HEK293 (cell line): ENCODE data around the gene MECR.

ENCODE experiments used
- CTCF ChIA-PET: fragments of 350-600 bp; formaldehyde crosslinking; extraction: SDS; loops from one replicate; lab custom pipeline; 2021; ENCODE audit warnings: antibody characterized with exemption; lab: Yijun Ruan, JAX
- POLR2A ChIA-PET: fragments of 300-600 bp; formaldehyde crosslinking; extraction: SDS; loops from one replicate; lab custom pipeline; 2020; ENCODE audit warnings: antibody characterized with exemption, inconsistent platforms; lab: Yijun Ruan, JAX
- H3K27ac ChIP-seq: fragments of 200-500 bp; sonication (Bioruptor generic); 2 replicates; pipeline ENCODE4 v1.5.1; 2014; ENCODE audit warnings: low read depth, low read length, control low read depth, inconsistent platforms; ENCODE audit errors: extremely low read depth
- H3K36me3 ChIP-seq, 2 experiments: fragments of 200-500 bp in 1 of 2; sonication (Bioruptor generic) in 1 of 2; 1 replicate in 1 of 2; 2 replicates in 1 of 2; pipeline ENCODE4 v1.5.1; 2014 to 2017; ENCODE audit warnings: inconsistent platforms in 2 of 2, low read length in 2 of 2; ENCODE audit not compliant: control insufficient read depth in 2 of 2, insufficient read depth in 1 of 2
- H3K4me1 ChIP-seq: fragments of 200-500 bp; sonication (Bioruptor generic); 2 replicates; pipeline ENCODE4 v1.5.1; 2014; ENCODE audit warnings: mild to moderate bottlenecking, low read length, inconsistent platforms; ENCODE audit not compliant: control insufficient read depth, insufficient read depth
- H3K4me3 ChIP-seq: 2 replicates; pipeline ENCODE4 v1.5.1; 2011; ENCODE audit warnings: low read depth, mild to moderate bottlenecking, control low read depth, low read length, moderate library complexity
- H3K9me3 ChIP-seq: fragments of 200-500 bp; sonication (Bioruptor generic); 2 replicates; pipeline ENCODE4 v1.5.1; 2014; ENCODE audit warnings: low read depth, low read length, inconsistent platforms; ENCODE audit not compliant: control insufficient read depth, insufficient read depth
- AEBP2 ChIP-seq: fragments of 450-650 bp; formaldehyde crosslinking; IDR thresholded peaks from 2 replicates; pipeline ENCODE4 v1.5.1; 2016; ENCODE audit warnings: missing biosample characterization, missing genetic modification characterization, borderline replicate concordance
- ATF2 ChIP-seq: fragments of 450-650 bp; formaldehyde crosslinking; IDR thresholded peaks from 2 replicates; pipeline ENCODE4 v1.5.1; 2016; ENCODE audit warnings: missing biosample characterization, missing genetic modification characterization, low read depth
- EGR2 ChIP-seq: fragments of 450-650 bp; formaldehyde crosslinking; IDR thresholded peaks from 2 replicates; pipeline ENCODE4 v1.5.1; 2016; ENCODE audit warnings: low read depth, missing biosample characterization, missing genetic modification characterization
- GLIS1 ChIP-seq: fragments of 450-650 bp; formaldehyde crosslinking; IDR thresholded peaks from 2 replicates; pipeline ENCODE4 v1.5.1; 2016; ENCODE audit warnings: missing biosample characterization, missing genetic modification characterization
- HOXA7 ChIP-seq: sonication (generic); formaldehyde crosslinking; IDR thresholded peaks from 2 replicates; pipeline ENCODE4 v1.8.1; 2022; ENCODE audit warnings: missing genetic modification reagents, borderline replicate concordance
- KLF10 ChIP-seq: fragments of 450-650 bp; IDR thresholded peaks from 2 replicates; pipeline ENCODE4 v1.5.1; 2018; ENCODE audit warnings: missing biosample characterization, mild to moderate bottlenecking, missing genetic modification characterization
- OVOL3 ChIP-seq: fragments of 450-650 bp; formaldehyde crosslinking; IDR thresholded peaks from 2 replicates; pipeline ENCODE4 v1.5.1; 2016; ENCODE audit warnings: missing biosample characterization, missing genetic modification characterization
- PATZ1 ChIP-seq: fragments of 450-650 bp; formaldehyde crosslinking; IDR thresholded peaks from 2 replicates; pipeline ENCODE4 v1.5.1; 2016; ENCODE audit warnings: missing biosample characterization, missing genetic modification characterization
- PRDM10 ChIP-seq: fragments of 450-650 bp; formaldehyde crosslinking; IDR thresholded peaks from 2 replicates; pipeline ENCODE4 v1.5.1; 2016; ENCODE audit warnings: missing biosample characterization, missing genetic modification characterization
- REPIN1 ChIP-seq: fragments of 450-650 bp; formaldehyde crosslinking; IDR thresholded peaks from 2 replicates; pipeline ENCODE4 v1.5.1; 2017; ENCODE audit warnings: missing biosample characterization, missing genetic modification characterization, low read depth
- ZBTB17 ChIP-seq: fragments of 450-650 bp; formaldehyde crosslinking; IDR thresholded peaks from 2 replicates; pipeline ENCODE4 v1.5.1; 2016; ENCODE audit warnings: missing biosample characterization, missing genetic modification characterization
- ZBTB48 ChIP-seq: fragments of 450-650 bp; formaldehyde crosslinking; IDR thresholded peaks from 2 replicates; pipeline ENCODE4 v1.5.1; 2016; ENCODE audit warnings: missing biosample characterization, missing genetic modification characterization
- ZBTB6 ChIP-seq: fragments of 450-650 bp; formaldehyde crosslinking; IDR thresholded peaks from 2 replicates; pipeline ENCODE4 v1.5.1; 2017; ENCODE audit warnings: missing biosample characterization, missing genetic modification characterization
- ZIC2 ChIP-seq: fragments of 450-650 bp; formaldehyde crosslinking; IDR thresholded peaks from 2 replicates; pipeline ENCODE4 v1.5.1; 2016; ENCODE audit warnings: missing biosample characterization, missing genetic modification characterization
- ZNF121 ChIP-seq: fragments of 450-650 bp; formaldehyde crosslinking; IDR thresholded peaks from 2 replicates; pipeline ENCODE4 v1.5.1; 2016; ENCODE audit warnings: missing biosample characterization, missing genetic modification characterization
- ZNF132 ChIP-seq: fragments of 450-650 bp; formaldehyde crosslinking; IDR thresholded peaks from 2 replicates; pipeline ENCODE4 v1.5.1; 2017; ENCODE audit warnings: missing biosample characterization, missing genetic modification characterization, borderline replicate concordance
- ZNF248 ChIP-seq: fragments of 450-650 bp; formaldehyde crosslinking; IDR thresholded peaks from 2 replicates; pipeline ENCODE4 v1.5.1; 2017; ENCODE audit warnings: missing biosample characterization, missing genetic modification characterization
- ZNF266 ChIP-seq: fragments of 450-650 bp; formaldehyde crosslinking; IDR thresholded peaks from 2 replicates; pipeline ENCODE4 v1.5.1; 2016; ENCODE audit warnings: missing biosample characterization, missing genetic modification characterization, low read depth
- ZNF280C ChIP-seq: fragments of 450-650 bp; formaldehyde crosslinking; IDR thresholded peaks from 2 replicates; pipeline ENCODE4 v1.5.1; 2016; ENCODE audit warnings: missing biosample characterization, missing genetic modification characterization
- ZNF335 ChIP-seq: fragments of 450-650 bp; formaldehyde crosslinking; conservative IDR thresholded peaks from 2 replicates; pipeline ENCODE4 v1.5.1; 2016; ENCODE audit warnings: missing biosample characterization, missing genetic modification characterization
- ZNF548 ChIP-seq: fragments of 450-650 bp; formaldehyde crosslinking; IDR thresholded peaks from 2 replicates; pipeline ENCODE4 v1.5.1; 2016; ENCODE audit warnings: missing biosample characterization, missing genetic modification characterization
- ZNF596 ChIP-seq: fragments of 450-650 bp; IDR thresholded peaks from 2 replicates; pipeline ENCODE4 v1.5.0; 2018; ENCODE audit warnings: missing biosample characterization, mild to moderate bottlenecking, missing genetic modification characterization, moderate library complexity
- ZNF768 ChIP-seq: fragments of 450-650 bp; formaldehyde crosslinking; IDR thresholded peaks from 2 replicates; pipeline ENCODE4 v1.5.1; 2018; ENCODE audit warnings: missing biosample characterization, mild to moderate bottlenecking, missing genetic modification characterization
- ZNF830 ChIP-seq: fragments of 450-650 bp; IDR thresholded peaks from 2 replicates; pipeline ENCODE4 v1.5.0; 2018; ENCODE audit warnings: missing biosample characterization, missing genetic modification characterization, low read depth, mild to moderate bottlenecking, moderate library complexity
- ZSCAN16 ChIP-seq: fragments of 450-650 bp; formaldehyde crosslinking; IDR thresholded peaks from 2 replicates; pipeline ENCODE4 v1.5.1; 2016; ENCODE audit warnings: missing biosample characterization, missing genetic modification characterization

Gene MECR

GRCh38 chr1:29230553-29231378, at the start of gene MECR:
Gene MECR, minus strand, starts transcription at chr1:29230934. Its CDS starts 28 bp downstream, at chr1:29230906.
- CTCF ChIA-PET = interaction anchor here (0.7 to 1.0 kb wide), 5 partner anchors 16 to 881 kb away, joined by 3 to 4 read pairs (median 3); no protein-coding TSS in a partner anchor
- POLR2A ChIA-PET = interaction anchor here (1.4 to 1.7 kb wide), 3 partner anchors 12 to 50 kb away, joined by 5 to 7 read pairs (median 7); partner anchors contain the start of gene SRSF4
- no peaks in the 10 kb centered on the region for H3K9me3 ChIP-seq
- no peaks in the 10 kb centered on the region for H3K4me1 ChIP-seq
- H3K36me3 ChIP-seq = no peaks in the 10 kb centered on the region
- peak within 1 kb of the TSS; percentile 28; the same call in 1 of the 2 replicates for H3K27ac ChIP-seq
- peak within 1 kb of the TSS; percentile 74 for H3K4me3 ChIP-seq
- no peak for TF ChIP-seq ZNF548 (tag by site-specific recombination)
- TF ChIP-seq ZNF280C = no peak
- no peak; the same call in 1 of the 2 replicates for TF ChIP-seq ZIC2 (tag by site-specific recombination)
- TF ChIP-seq HOXA7 = no peak
- peak; percentile 56 for TF ChIP-seq EGR2 (tag by site-specific recombination)
- peak; percentile 78 for TF ChIP-seq ZNF335 (tag by site-specific recombination)
- no peak for TF ChIP-seq ZNF132
- no peak for TF ChIP-seq ZNF266
- 0 out of 2 replicates have a peak, but pooled peaks have one; percentile 16 for TF ChIP-seq ZBTB6 (tag by site-specific recombination)
- peak; percentile 29; the same call in 1 of the 2 replicates for TF ChIP-seq ZNF596
- TF ChIP-seq ZNF768 = no peak
- peak; percentile 91 for TF ChIP-seq KLF10 (tag by site-specific recombination)
- no peak for TF ChIP-seq AEBP2 (tag by site-specific recombination)
- TF ChIP-seq REPIN1 = no peak
- TF ChIP-seq PATZ1 = peak; percentile 92
- TF ChIP-seq OVOL3 (tag by site-specific recombination) = no peak
- TF ChIP-seq ZNF121 = no peak
- no peak for TF ChIP-seq ZBTB48
- no peak for TF ChIP-seq ZNF830 (tag by site-specific recombination)
- TF ChIP-seq ZSCAN16 (tag by site-specific recombination) = no peak
- TF ChIP-seq PRDM10 (tag by site-specific recombination) = peak; percentile 80
- TF ChIP-seq ZNF248 (tag by site-specific recombination) = no peak
- TF ChIP-seq ZBTB17 (tag by site-specific recombination) = peak; percentile 83
- TF ChIP-seq GLIS1 (tag by site-specific recombination) = peak; percentile 93
- TF ChIP-seq ATF2 (tag by site-specific recombination) = peak; percentile 90
